Testis (tissue), 3 donors: ENCODE measurements around the gene PLN. TPM values are rescaled to one million over a fixed set of nuclear protein-coding genes. Genes with fewer than 3 reads are reported as not detected.

Experiments used
- DNase-seq: peaks from one replicate; pipeline ENCODE4 v3.0.0-alpha.2; 2019
- H3K27ac ChIP-seq, 2 donors: fragments of 200-600 bp; sonication (generic); one replicate each; pipeline ENCODE4 v1.5.1; 2019
- H3K27me3 ChIP-seq: fragments of 200-600 bp; sonication (generic); one replicate; pipeline ENCODE4 v1.5.1; 2019
- H3K36me3 ChIP-seq: fragments of 200-600 bp; sonication (generic); one replicate; pipeline ENCODE4 v1.5.1; 2017; ENCODE audit warnings: low read depth; ENCODE audit errors: missing control alignments
- H3K4me1 ChIP-seq: fragments of 200-600 bp; sonication (generic); one replicate; pipeline ENCODE4 v1.5.1; 2019
- H3K4me3 ChIP-seq, 2 donors: fragments of 200-600 bp; sonication (generic); one replicate each; pipeline ENCODE4 v1.5.1; 2017 to 2019
- H3K9me3 ChIP-seq: fragments of 200-600 bp; sonication (generic); one replicate; pipeline ENCODE4 v1.5.1; 2017
- POLR2A ChIP-seq: fragments of 450-650 bp; IDR thresholded peaks from one replicate; pipeline ENCODE4 v1.6.1; 2017; ENCODE audit warnings: antibody characterized with exemption, mild to moderate bottlenecking, moderate library complexity
- WGBS, 2 donors: methylation state at CpG; one replicate each; pipeline ENCODE4 v1.1.5; 2018; 5-methylcytosine and 5-hydroxymethylcytosine counted together
- intact Hi-C: fragments of 100-400 bp; cut with DNase I; formaldehyde crosslinking; loops from one replicate; pipeline ENCODE4 v1.15.1; 2023; ENCODE audit warnings: low total_unique reads
- polyA plus RNA-seq: library from polyadenylated mRNA; stranded (reverse); fragments of 350-450 nt; fragmentation: Illumina TruSeq; extraction: RNeasy Lipid Tissue Mini Kit (QIAGEN cat#74804); gene quantifications from one replicate; pipeline ENCODE4 v1.2.3, GENCODE V29; 2014; ENCODE audit warnings: low read depth, low replicate concordance; ENCODE audit not compliant: insufficient read depth
- total RNA-seq, 2 donors: library from RNA; depleted of rRNA; stranded (reverse); fragments of >200 nt; gene quantifications; one replicate each; pipeline ENCODE4 v1.2.3, GENCODE V29; 2016
- TF ChIP-seq, protein P1 (sequence below), 3 experiments: fragments of 450-650 bp in 2 of 3; fragments of 200-600 bp in 1 of 3; sonication (generic) in 1 of 3; IDR thresholded peaks; one replicate each; pipeline ENCODE4 v1.5.1; 2016 to 2019; ENCODE audit warnings: antibody characterized with exemption in 3 of 3, mild to moderate bottlenecking in 2 of 3, moderate library complexity in 1 of 3

PLN gene
- total and polyA plus RNA-seq, 3 donors from 2014 or later: 2.0 to 15.2 (median 5.0) TPM

DNA sequence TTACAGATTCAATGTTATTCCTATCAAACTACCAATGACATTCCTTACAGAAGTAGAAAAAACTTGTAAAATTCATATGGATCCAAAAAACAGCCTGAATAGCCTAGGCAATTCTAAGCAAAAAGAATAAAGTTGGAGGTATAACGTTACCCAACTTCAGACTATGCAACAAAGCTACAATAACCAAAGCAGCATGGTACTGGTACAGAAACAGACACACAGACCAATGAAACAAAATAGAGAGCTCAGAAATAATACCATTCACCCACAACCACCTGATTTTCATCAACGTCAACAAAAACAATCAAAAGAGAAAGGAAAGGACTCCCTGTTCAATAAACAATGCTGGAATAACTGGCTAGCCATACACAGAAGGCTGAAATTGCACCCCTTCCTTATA is 17.2 kb upstream of the PLN start:
- H3K4me3 ChIP-seq: no peak overlapping the region
- intact Hi-C loops: no loop called here
- no peaks in the 10 kb centered on the region for H3K36me3 ChIP-seq
- H3K27ac ChIP-seq: no peak overlapping the region
- no peaks in the 10 kb centered on the region for H3K27me3 ChIP-seq
- TF ChIP-seq, protein P1, sequence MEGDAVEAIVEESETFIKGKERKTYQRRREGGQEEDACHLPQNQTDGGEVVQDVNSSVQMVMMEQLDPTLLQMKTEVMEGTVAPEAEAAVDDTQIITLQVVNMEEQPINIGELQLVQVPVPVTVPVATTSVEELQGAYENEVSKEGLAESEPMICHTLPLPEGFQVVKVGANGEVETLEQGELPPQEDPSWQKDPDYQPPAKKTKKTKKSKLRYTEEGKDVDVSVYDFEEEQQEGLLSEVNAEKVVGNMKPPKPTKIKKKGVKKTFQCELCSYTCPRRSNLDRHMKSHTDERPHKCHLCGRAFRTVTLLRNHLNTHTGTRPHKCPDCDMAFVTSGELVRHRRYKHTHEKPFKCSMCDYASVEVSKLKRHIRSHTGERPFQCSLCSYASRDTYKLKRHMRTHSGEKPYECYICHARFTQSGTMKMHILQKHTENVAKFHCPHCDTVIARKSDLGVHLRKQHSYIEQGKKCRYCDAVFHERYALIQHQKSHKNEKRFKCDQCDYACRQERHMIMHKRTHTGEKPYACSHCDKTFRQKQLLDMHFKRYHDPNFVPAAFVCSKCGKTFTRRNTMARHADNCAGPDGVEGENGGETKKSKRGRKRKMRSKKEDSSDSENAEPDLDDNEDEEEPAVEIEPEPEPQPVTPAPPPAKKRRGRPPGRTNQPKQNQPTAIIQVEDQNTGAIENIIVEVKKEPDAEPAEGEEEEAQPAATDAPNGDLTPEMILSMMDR (IDR thresholded peaks at IDR 0.05): no peak
- no peak for TF ChIP-seq POLR2A
- H3K9me3 ChIP-seq: no peaks in the 10 kb centered on the region
- no peak for DNase-seq
- no peaks in the 10 kb centered on the region for H3K4me1 ChIP-seq
- 93 to 94% methylated on average over 2 of the region's 2 CpGs for WGBS, 2 donors

DNA sequence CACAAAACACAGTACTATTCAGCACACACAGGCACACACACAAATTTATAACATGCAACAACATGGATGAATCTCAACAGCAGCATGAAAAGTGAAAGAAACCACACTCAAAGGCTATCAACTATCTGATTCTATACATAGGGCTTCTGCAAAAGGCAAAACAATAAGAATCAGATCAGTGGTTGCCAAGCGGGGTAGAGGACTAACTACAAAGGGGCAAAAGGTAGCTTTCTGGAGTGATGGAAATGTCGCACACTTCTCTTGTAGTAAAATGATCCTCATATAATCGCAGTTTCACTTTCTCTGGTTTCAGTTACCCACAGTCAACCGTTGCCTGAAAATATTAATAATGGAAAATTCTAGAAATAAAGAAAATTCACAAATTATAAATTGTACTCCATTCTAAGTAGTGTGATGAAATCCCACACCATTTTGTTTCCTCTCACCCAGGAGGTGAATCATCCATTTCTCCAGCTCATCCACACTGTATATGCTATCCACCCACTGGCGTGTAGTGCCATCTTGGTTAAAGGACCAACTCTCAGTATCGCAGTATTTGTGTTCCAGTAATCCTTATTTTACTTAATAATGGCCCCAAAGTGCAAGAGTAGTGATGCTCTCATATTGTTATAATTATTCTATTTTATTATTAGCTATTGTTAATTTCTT is 12.8 kb upstream of the PLN start:
- no peaks in the 10 kb centered on the region for H3K9me3 ChIP-seq
- H3K27me3 ChIP-seq: no peaks in the 10 kb centered on the region
- 96% methylated on average over 6 of the region's 6 CpGs for WGBS, 2 donors
- no peaks in the 10 kb centered on the region for H3K36me3 ChIP-seq
- intact Hi-C loops: no loop called here
- H3K4me3 ChIP-seq: no peak overlapping the region
- peaks cover 4% of the 10 kb centered on the region for H3K4me1 ChIP-seq
- no peak for TF ChIP-seq POLR2A
- TF ChIP-seq, protein P1 (IDR thresholded peaks at IDR 0.05): no peak
- DNase-seq: no peak
- H3K27ac ChIP-seq: no peak overlapping the region

DNA sequence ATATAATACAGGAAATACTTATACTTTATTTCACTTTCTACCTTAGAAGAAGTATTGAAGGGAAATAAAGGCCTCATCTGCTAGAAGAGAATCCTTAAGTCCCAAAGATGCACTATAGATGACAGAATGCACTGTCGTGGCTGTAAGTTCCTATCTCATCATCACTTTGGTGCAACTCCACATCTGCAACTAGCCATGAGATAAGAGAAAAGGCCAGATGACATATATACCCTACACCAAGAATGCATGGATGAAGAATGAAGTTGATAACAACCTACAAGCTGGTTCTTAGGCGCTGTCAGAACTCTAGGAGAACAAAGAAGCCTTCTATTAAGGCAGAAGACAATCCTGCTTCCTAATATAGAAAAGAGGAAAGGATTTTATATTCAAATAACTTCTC is 11.6 kb upstream of the PLN start:
- Histone ChIP-seq H3K36me3 (no peaks in the 10 kb centered on the region), H3K4me1 (peaks cover 4% of the 10 kb centered on the region), H3K4me3 (no peak overlapping the region), H3K27ac (no peak overlapping the region), H3K9me3 (no peaks in the 10 kb centered on the region), H3K27me3 (no peaks in the 10 kb centered on the region)
- no peak for TF ChIP-seq POLR2A
- TF ChIP-seq, protein P1 (IDR thresholded peaks at IDR 0.05): no peak
- DNase-seq: no peak
- intact Hi-C loops: no loop called here
- whole genome bisulfite sequencing, 2 donors: 62 to 75% methylated on average over 2 of the region's 2 CpGs

- no peak overlapping the region for H3K4me3 ChIP-seq
- WGBS, 2 donors: 51 to 60% methylated on average over 2 of the region's 2 CpGs
- no peak for TF ChIP-seq POLR2A
- TF ChIP-seq, protein P1 (IDR thresholded peaks at IDR 0.05): no peak
- H3K36me3 ChIP-seq: no peaks in the 10 kb centered on the region
- peaks cover 4% of the 10 kb centered on the region for H3K4me1 ChIP-seq
- no peaks in the 10 kb centered on the region for H3K27me3 ChIP-seq
- H3K27ac ChIP-seq: no peak overlapping the region
- intact Hi-C loops: no loop called here
- DNase-seq: no peak
- no peaks in the 10 kb centered on the region for H3K9me3 ChIP-seq
These were observed 10.5 kb upstream of the PLN start for GRCh38 chr6:118537574-118537973.
